ENCODE results near the gene CHST3.
"Not testable (repeated sequence)": the region's sequence is repeated elsewhere in the genome, so short reads cannot be mapped to it uniquely, and the experiment has no call there.

CHST3 gene

DNA sequence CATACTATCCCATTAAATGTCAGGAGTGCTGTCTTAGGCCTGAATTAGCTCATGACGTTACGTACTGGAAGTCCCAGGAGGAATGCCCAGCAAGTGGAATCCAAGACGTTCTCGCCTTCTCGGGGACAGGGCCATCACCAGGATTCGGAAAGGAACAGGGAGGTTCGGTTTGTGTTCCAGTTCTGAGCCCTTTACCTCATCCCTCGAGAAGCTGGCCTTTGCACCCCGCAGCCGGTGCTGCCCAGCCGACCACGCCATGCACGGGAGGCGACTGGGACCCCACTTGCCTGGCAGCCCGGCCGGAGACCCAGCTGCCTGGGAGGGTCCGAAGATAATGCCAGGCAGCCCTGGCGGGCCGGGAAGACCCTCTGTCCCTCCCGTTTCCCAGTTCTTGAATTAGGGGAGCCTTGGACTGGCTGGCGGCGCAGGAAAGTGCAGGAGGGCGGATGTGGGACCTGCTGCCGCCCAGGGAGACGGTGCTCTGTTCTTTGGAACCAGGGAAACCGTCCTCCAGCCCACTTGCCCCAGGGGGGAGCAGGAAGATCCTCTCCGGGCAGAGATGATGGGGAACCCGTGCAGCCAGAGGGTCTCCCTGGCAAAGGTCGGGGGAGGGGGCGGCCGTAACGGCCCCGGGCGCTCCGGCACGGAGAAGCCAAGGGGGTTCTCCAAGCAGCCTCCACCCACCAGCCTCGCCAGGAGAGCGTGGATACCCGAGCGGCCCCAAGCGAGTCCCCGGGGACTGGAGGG lies 671 bp upstream of the CHST3 start:
- Mint-ChIP-seq H3K36me3 (peaks cover 0 to 3% of the 10 kb centered on the region in 2 donors), H3K4me1 (peaks cover 9 to 18% of the 10 kb centered on the region in 2 donors), H3K4me3 (peak overlapping the region in 1 of 2 donors; percentile 53), H3K27me3 (peaks cover 63 to 75% of the 10 kb centered on the region in 2 donors), H3K27ac (peak overlapping the region; percentile 42), H3K9me3 (peaks cover 0 to 1% of the 10 kb centered on the region in 2 donors)
- DNase-seq: no peak
- ATAC-seq (replicated peaks): peak; percentile 22 to 30

DNA sequence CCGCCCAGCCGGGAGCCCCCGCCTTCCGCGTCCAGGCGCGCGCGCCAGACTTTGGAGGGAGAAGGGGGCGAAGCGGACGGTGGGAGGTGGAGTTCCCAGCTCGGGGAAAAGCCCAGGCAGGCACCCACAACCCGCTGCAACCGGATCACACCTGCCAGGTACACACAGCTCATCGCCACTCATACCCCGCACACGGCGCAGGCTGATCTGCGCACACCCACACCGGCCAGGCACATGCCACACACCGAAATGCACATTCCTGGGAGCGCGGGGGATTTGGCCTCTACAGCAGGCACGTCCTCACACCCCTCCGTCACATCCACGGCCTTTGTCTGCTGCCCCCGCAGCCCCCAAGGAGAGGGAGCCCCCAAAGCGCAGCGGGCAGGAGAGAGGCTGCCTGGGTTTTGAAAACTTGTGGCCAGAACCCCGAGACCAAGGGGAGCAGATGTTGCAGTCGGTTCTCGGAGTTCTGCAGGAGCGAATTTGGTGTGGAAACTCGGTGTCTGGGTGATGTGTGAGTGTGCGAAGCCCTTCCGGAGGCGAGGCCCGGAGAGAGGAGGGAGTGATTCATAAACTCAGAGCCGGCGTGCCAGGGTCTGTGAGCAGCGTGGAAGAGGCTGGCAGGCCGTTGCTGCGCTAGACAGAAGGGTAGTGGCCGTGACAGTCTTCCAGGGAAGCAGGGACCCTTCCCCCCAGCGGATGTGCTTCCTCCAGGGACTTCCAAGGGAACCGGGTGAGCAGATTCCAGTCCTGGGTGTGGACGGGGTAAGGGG lies 734 bp downstream of the CHST3 start:
- ATAC-seq (replicated peaks) (peak; percentile 63 to 67), DNase-seq (no peak)
- Mint-ChIP-seq H3K36me3 (peaks cover 0 to 3% of the 10 kb centered on the region in 2 donors), H3K27ac (peak overlapping the region; percentile 26), H3K4me1 (peaks cover 5 to 13% of the 10 kb centered on the region in 2 donors), H3K4me3 (peak overlapping the region; percentile 78 to 83), H3K27me3 (peaks cover 63 to 82% of the 10 kb centered on the region in 2 donors), H3K9me3 (peaks cover 0 to 1% of the 10 kb centered on the region in 2 donors)

DNA sequence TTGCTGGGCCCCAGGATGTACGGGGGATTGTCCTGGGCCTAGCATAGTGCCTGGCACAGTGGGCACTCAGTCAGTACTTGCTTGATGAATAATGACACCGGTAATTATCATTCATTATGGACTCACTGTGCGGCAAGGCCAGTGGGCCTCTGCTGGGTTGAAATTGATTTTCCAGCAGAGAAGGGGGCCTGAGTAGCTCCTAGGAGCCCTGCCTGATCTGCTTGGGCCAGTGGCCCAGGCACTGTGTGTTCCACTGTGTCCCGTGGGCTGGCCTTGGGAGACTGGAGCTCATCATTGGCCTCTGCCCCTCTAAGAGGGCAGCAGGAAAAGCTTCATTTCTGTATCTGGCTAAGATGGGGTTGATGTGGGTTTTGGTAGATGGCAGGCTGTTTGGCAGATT lies 1.4 kb downstream of the CHST3 start:
- H3K36me3 Mint-ChIP-seq: peaks cover 0 to 3% of the 10 kb centered on the region in 2 donors
- no peak overlapping the region for H3K27ac Mint-ChIP-seq
- peaks cover 0 to 1% of the 10 kb centered on the region in 2 donors for H3K9me3 Mint-ChIP-seq
- peaks cover 5 to 13% of the 10 kb centered on the region in 2 donors for H3K4me1 Mint-ChIP-seq
- DNase-seq: no peak
- peaks cover 63 to 82% of the 10 kb centered on the region in 2 donors for H3K27me3 Mint-ChIP-seq
- peak overlapping the region; percentile 78 to 83 for H3K4me3 Mint-ChIP-seq
- ATAC-seq (replicated peaks): no peak

DNA sequence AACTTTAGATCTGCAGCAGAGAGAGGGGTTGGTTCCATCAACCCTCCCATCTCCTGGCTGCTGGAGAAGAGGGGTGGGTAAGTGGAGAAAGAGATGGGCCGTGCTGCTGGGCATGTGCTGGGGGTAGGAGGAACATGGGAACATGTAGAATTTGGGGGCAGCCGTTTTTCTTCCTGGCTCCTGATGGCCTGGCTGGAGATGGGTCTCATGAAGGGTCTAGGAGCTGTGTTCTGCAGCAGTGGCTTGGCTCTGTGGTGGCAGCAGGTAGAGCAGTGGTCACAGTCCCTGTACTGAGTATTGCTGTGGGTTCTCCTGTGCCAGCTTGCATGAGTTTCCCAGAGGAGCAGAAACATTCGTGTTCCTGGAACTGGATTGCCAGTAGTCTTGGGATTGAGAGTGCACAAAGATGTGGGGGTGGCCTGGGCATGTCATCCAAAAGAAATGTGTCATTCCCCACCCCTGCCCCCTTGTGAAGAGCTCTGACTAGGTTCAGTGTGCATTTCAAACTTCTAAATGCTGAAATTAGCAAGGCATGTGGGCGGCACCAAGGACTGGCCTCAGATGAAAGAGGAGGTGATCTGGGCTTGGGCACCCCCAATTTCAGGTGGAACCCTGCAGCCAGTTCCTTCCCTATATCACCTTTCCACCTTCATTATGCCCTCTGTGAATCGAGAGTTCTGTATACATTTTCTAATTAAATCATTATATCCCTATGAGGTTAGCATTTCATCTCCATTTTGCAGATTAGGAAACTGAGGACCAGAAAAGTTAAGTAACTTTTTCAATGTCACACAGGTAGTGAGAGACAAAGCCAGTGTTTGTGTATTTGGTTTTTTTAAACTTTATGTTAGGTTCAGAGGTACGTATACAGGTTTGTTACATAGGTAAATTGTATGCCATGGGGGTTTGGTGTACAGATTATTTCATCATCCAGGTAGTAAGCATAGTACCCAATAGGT lies 2.1 kb downstream of the CHST3 start:
- H3K4me1 Mint-ChIP-seq: peaks cover 5 to 13% of the 10 kb centered on the region in 2 donors
- H3K27me3 Mint-ChIP-seq: peaks cover 59 to 77% of the 10 kb centered on the region in 2 donors
- no peak for DNase-seq
- peaks cover 0 to 3% of the 10 kb centered on the region in 2 donors for H3K36me3 Mint-ChIP-seq
- ATAC-seq (replicated peaks): no peak
- H3K9me3 Mint-ChIP-seq: peaks cover 0 to 1% of the 10 kb centered on the region in 2 donors
- H3K4me3 Mint-ChIP-seq: peak overlapping the region in 1 of 2 donors; percentile 12
- H3K27ac Mint-ChIP-seq: no peak overlapping the region

DNA sequence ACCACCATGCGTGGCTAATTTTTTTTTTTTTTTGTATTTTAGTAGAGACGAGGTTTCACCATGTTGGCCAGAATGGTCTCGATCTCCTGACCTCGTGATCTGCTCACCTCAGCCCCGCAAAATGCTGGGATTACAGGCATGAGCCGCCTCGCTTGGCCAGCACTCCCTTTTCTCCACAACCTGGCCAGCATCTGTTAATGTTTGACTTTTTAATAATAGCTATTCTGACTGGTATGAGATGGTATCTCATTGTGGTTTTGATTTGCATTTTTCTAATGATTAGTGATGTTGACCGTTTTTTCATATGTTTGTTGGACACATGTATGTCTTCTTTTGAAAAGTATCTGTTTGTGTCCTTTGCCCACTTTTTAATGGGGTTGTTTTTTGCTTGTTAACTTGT lies 3.8 kb downstream of the CHST3 start:
- not testable (repeated sequence) for H3K9me3 Mint-ChIP-seq

DNA sequence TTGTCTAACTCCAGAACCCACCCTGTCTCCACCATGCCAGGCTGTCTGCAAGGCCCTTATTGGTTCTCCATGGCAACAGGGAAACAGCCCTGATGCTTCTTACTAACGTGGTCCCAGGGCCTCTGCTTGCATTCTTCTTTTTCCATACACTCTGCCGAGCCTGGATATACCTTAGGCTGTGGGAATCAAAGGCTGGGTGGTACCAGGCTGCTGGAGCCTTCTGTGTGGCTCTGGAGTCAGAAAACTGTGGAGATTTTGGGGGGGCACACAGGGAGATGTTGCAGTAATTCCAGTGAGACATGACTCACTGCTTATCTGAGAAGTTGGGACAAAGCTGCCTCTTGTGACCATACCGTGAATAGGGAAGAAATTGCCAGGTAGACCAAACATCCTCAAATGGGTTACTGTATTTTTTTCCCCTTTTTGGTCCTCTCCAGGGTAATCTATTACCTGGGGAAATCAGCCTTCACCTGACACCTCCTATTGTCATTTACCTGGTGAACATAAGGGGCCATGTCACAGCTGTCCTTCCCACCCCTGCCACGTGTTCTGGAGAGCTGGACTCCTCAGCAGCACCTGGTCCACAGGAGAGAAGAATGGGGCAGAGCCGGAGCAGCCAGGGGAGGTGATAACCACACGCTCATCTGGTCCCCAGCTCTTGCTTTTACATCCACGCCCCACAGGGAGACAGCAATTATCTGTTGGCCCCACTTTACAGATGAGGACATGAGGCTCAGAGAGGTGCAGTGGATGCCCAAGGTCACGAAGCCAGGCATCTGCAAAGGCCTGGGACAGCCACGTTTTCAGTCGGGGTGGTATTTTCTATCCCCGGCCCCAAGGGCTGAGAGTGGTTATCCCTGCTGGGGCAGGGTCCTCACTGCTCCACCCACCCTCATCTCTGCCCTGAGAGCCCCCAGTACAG lies 4.6 kb downstream of the CHST3 start:
- no peak for ATAC-seq (replicated peaks)
- no peaks in the 10 kb centered on the region for H3K9me3 Mint-ChIP-seq
- no peak overlapping the region for H3K4me3 Mint-ChIP-seq
- H3K27me3 Mint-ChIP-seq: peaks cover 52 to 67% of the 10 kb centered on the region in 2 donors
- DNase-seq: no peak
- peaks cover 0 to 6% of the 10 kb centered on the region in 2 donors for H3K36me3 Mint-ChIP-seq
- H3K4me1 Mint-ChIP-seq: peaks cover 17 to 18% of the 10 kb centered on the region in 2 donors
- no peak overlapping the region for H3K27ac Mint-ChIP-seq

More for the DNA sequence above, 3.8 kb downstream of the CHST3 start:
- not testable (repeated sequence) for H3K4me3 Mint-ChIP-seq; ATAC-seq (replicated peaks); H3K36me3 Mint-ChIP-seq; DNase-seq; H3K27ac Mint-ChIP-seq
- Mint-ChIP-seq H3K4me1 (peaks cover 11 to 13% of the 10 kb centered on the region in 2 donors), H3K27me3 (peaks cover 52 to 66% of the 10 kb centered on the region in 2 donors)

DNA sequence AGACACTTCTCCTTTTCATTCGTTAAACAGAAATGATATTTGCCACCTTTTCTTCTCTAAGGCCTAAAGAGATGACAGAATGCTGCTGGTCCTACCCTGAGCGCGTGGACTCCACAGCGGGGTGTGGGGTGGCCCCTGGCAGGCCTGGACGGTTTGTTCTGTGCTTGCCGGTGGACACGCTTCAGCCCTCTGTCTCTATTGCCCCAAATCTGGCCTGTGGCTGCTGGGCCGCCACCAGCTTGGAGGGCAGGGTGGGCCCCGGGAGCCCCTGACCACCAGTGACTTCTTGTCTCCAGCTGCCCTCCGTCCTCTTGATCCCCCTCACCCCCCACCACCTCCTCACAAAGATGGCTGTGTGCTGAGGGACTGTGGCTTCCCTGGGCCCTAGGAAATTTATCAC lies 5.7 kb downstream of the CHST3 start:
- ATAC-seq (replicated peaks): no peak

DNA sequence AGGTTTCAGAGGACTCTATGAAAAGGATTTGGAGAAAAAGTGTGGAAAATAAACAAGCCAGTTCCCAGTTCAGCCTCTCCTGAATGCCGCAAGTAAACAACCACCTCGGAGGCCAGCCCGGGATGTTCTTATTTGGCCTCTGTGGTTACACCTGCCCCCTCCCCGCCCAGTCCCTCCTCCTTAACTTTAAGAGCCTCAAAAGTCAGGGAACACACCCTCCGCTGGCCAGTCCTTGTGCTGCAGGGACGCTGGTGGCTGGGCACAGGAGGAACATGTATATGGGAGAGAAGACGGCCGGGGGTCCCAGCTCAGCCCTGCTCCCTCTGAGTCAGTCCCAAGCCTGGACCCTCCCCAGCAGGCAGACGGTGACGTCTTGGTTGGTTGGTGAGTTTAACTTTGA lies 6.1 kb downstream of the CHST3 start:
- peaks cover 0 to 6% of the 10 kb centered on the region in 2 donors for H3K36me3 Mint-ChIP-seq
- H3K4me3 Mint-ChIP-seq: no peak overlapping the region
- peaks cover 25 to 27% of the 10 kb centered on the region in 2 donors for H3K4me1 Mint-ChIP-seq
- DNase-seq: no peak
- H3K9me3 Mint-ChIP-seq: no peaks in the 10 kb centered on the region
- no peak overlapping the region for H3K27ac Mint-ChIP-seq
- ATAC-seq (replicated peaks): no peak
- H3K27me3 Mint-ChIP-seq: peaks cover 46 to 54% of the 10 kb centered on the region in 2 donors

More for the DNA sequence above, 5.7 kb downstream of the CHST3 start:
- Mint-ChIP-seq H3K36me3 (peaks cover 0 to 6% of the 10 kb centered on the region in 2 donors), H3K4me3 (no peak overlapping the region), H3K27ac (no peak overlapping the region), H3K27me3 (peaks cover 50 to 58% of the 10 kb centered on the region in 2 donors), H3K9me3 (no peaks in the 10 kb centered on the region), H3K4me1 (peaks cover 25 to 27% of the 10 kb centered on the region in 2 donors)
- DNase-seq: no peak

DNA sequence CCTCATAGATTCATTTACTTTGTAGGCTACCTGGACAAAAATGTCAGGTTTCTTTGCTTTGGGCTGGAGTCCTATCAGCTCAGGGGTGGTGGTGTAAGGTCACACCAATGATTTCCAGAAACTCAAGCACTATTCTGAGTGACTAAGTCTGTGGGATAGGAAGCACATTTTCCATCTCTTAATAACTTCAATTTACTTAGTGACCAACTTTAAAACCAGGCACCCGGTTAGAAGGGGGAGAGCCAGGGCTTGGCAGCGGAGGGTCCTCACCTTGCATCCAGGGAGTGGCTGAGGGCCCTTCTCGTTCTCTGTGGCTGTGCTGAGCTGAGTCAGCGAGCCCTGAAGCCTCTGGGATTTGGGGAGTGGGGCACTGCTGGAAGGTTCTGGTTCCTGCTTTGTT lies 6.7 kb downstream of the CHST3 start:
- no peaks in the 10 kb centered on the region for H3K9me3 Mint-ChIP-seq
- peaks cover 41 to 48% of the 10 kb centered on the region in 2 donors for H3K27me3 Mint-ChIP-seq
- no peak overlapping the region for H3K4me3 Mint-ChIP-seq
- H3K36me3 Mint-ChIP-seq: peaks cover 0 to 6% of the 10 kb centered on the region in 2 donors
- no peak overlapping the region for H3K27ac Mint-ChIP-seq
- DNase-seq (no peak), ATAC-seq (replicated peaks) (no peak)
- H3K4me1 Mint-ChIP-seq: peaks cover 23 to 26% of the 10 kb centered on the region in 2 donors

DNA sequence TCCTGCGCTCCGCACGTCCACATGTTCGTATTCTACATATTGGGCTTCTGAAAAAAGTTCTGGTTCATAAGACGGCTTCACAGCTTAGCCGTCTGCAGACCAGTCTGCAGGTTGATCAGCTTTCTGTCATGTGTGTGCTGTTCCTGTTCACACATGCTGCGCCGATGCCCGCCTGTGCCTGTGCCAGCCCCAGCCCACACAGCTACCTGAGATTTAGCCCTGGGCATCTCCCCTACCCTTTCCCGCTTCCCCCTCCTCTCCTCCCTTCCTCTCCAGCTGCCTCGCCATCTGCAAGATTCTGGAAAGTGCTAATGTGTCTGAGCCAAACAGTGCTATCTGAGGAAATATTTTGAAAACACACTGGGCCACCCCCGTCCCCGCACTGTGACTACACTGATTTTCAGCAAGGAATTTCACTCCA lies 7.1 kb downstream of the CHST3 start:
- no peaks in the 10 kb centered on the region for H3K9me3 Mint-ChIP-seq
- DNase-seq: no peak
- peaks cover 36 to 44% of the 10 kb centered on the region in 2 donors for H3K27me3 Mint-ChIP-seq

DNA sequence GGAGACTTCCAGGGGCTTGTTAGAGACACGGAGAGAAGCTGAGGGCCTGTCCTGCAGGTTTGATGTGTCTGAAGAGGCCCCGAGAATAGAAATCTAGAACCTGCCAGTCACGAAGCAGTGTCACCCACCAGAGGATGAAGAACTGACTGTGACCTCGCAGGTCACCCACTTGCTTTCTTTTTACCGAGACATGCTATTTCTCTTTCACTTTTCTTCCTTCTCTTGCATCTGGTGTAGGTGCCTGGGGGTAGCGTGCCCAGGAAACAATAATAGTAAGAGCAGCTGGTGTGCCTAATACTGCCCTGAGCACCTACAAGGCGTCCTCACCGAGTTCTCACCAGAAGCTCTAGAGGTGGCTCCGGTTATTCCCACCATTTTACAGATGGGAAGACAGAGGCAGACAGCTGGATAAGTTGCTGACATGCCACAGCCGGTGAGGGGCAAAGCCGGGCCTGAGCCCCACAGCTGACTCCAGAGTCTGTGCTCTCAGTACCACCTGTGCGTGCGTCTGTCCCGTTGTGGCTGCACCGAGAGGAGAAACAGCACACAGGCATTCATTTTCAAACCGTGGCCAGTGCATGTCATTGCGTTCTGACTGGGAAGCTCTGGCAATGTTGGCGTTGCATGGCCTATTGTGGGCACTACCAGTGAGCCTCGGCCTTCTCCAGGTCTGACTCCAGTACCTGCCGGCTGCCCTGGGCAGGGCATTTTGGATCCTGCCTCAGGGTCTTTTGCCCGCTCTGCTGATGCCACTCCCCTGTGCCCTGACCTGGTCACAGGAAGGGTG lies 7.8 kb downstream of the CHST3 start:
- no peak overlapping the region for H3K27ac Mint-ChIP-seq
- peaks cover 19 to 26% of the 10 kb centered on the region in 2 donors for H3K4me1 Mint-ChIP-seq
- H3K4me3 Mint-ChIP-seq: no peak overlapping the region
- H3K9me3 Mint-ChIP-seq: no peaks in the 10 kb centered on the region
- peaks cover 0 to 6% of the 10 kb centered on the region in 2 donors for H3K36me3 Mint-ChIP-seq
- DNase-seq (no peak), ATAC-seq (replicated peaks) (no peak)
- peaks cover 32 to 39% of the 10 kb centered on the region in 2 donors for H3K27me3 Mint-ChIP-seq

More for the DNA sequence above, 7.1 kb downstream of the CHST3 start:
- Mint-ChIP-seq H3K4me3 (no peak overlapping the region), H3K36me3 (peaks cover 0 to 6% of the 10 kb centered on the region in 2 donors), H3K4me1 (peaks cover 19 to 26% of the 10 kb centered on the region in 2 donors), H3K27ac (no peak overlapping the region)
- ATAC-seq (replicated peaks): no peak
